HCT116 (cell line): ENCODE results near the gene PSMD3. TPM values are rescaled to one million over a fixed set of nuclear protein-coding genes. Genes with fewer than 3 reads are reported as not detected.

Experiments used
- ATAC-seq: fragments of 200-7000 bp; cut with Tn5 transposase; 2 replicates; pipeline ENCODE4 v1.9.1; 2020; ENCODE audit warnings: mild to moderate bottlenecking, moderate library complexity
- BruUV-seq: library from RNA; stranded (reverse); fragments of 400-500 nt; replicated peaks from 2 replicates; lab custom pipeline; 2021; lab: Mats Ljungman, UMichigan
- CTCF ChIA-PET: fragments of 300-600 bp; sonication (Branson Sonifier 250); formaldehyde crosslinking; loops from one replicate; lab custom pipeline; 2021; ENCODE audit warnings: antibody characterized with exemption; lab: Charles Lee
- POLR2A ChIA-PET: fragments of 300-600, 350-600 bp; sonication (Branson Sonifier 250); formaldehyde crosslinking; loops from one replicate; lab custom pipeline; 2021; ENCODE audit warnings: antibody characterized with exemption; lab: Charles Lee
- RAD21 ChIA-PET, 2 experiments: fragments of 300-600 bp; sonication (Branson Sonifier 250); formaldehyde crosslinking; loops; one replicate each; lab custom pipeline; 2023; ENCODE audit warnings: low total read pairs in 2 of 2; ENCODE audit not compliant: uncharacterized antibody in 2 of 2, unreplicated experiment in 2 of 2, low non-redundant PET in 1 of 2; lab: Charles Lee
- DNase-seq: peaks from one replicate; pipeline ENCODE4 v3.0.0-alpha.2; 2010; ENCODE audit warnings: low read depth, low spot score
- H2AFZ ChIP-seq: fragments of 200-600 bp; shearing (Covaris generic), sonication (generic); 2 replicates; pipeline ENCODE4 v1.6.1; 2017; ENCODE audit warnings: low read depth, mixed run types, mixed read lengths, antibody characterized with exemption, low read length; ENCODE audit not compliant: poor library complexity, severe bottlenecking
- H3K27ac ChIP-seq: 2 replicates; pipeline ENCODE4 v1.5.1; 2012; ENCODE audit warnings: low read depth, low read length
- H3K27me3 ChIP-seq: fragments of 200-600 bp; sonication (generic); 2 replicates; pipeline ENCODE4 v1.6.1; 2016; ENCODE audit warnings: mixed run types, low read length, mixed read lengths; ENCODE audit not compliant: insufficient read depth
- H3K36me3 ChIP-seq, 2 experiments: fragments of 200-500 bp in 1 of 2; fragments of 200-600 bp in 1 of 2; sonication (Bioruptor generic) in 1 of 2; sonication (generic) in 1 of 2; 2 replicates each; pipeline versions ENCODE4 v1.5.1 to v1.6.1; 2014 to 2016; ENCODE audit warnings: low read length in 2 of 2, inconsistent platforms in 1 of 2, mixed read lengths in 1 of 2, mixed run types in 1 of 2; ENCODE audit not compliant: insufficient read depth in 2 of 2, control insufficient read depth in 1 of 2
- H3K4me1 ChIP-seq, 2 experiments: fragments of 200-600 bp in 1 of 2; sonication (generic) in 1 of 2; 2 replicates each; pipeline versions ENCODE4 v1.5.1 to v1.6.1; 2012 to 2017; ENCODE audit warnings: low read length in 2 of 2, inconsistent platforms in 1 of 2, mild to moderate bottlenecking in 1 of 2, mixed read lengths in 1 of 2, mixed run types in 1 of 2, moderate library complexity in 1 of 2; ENCODE audit not compliant: insufficient read depth in 2 of 2, control insufficient read depth in 1 of 2
- H3K4me2 ChIP-seq: fragments of 200-600 bp; sonication (generic); 2 replicates; pipeline ENCODE4 v1.6.1; 2017; ENCODE audit warnings: mixed run types, low read length, mixed read lengths
- H3K4me3 ChIP-seq, 2 experiments: fragments of 200-600 bp in 1 of 2; sonication (generic) in 1 of 2; replicated peaks in 1 of 2; 2 replicates each; pipeline ENCODE4 v1.5.1; 2011 to 2016; ENCODE audit warnings: low read length in 2 of 2, control low read depth in 1 of 2, low read depth in 1 of 2, mild to moderate bottlenecking in 1 of 2, mixed read lengths in 1 of 2, mixed run types in 1 of 2
- H3K79me2 ChIP-seq: fragments of 200-600 bp; sonication (generic); 2 replicates; pipeline ENCODE4 v1.6.1; 2017; ENCODE audit warnings: mild to moderate bottlenecking, mixed run types, low read length, moderate library complexity, mixed read lengths; ENCODE audit not compliant: insufficient read depth
- H3K9ac ChIP-seq: fragments of 200-600 bp; sonication (generic); 2 replicates; pipeline ENCODE4 v1.6.1; 2016; ENCODE audit warnings: low read length, mixed read lengths
- H3K9me2 ChIP-seq: fragments of 200-600 bp; sonication (generic), shearing (Covaris generic); 2 replicates; pipeline ENCODE4 v1.6.1; 2017; ENCODE audit warnings: mixed run types, mild to moderate bottlenecking, moderate library complexity; ENCODE audit not compliant: insufficient read depth
- H3K9me3 ChIP-seq, 2 experiments: fragments of 200-500 bp in 1 of 2; fragments of 200-600 bp in 1 of 2; sonication (Bioruptor generic) in 1 of 2; sonication (generic) in 1 of 2; 2 replicates each; pipeline ENCODE4 v1.6.1; 2014 to 2017; ENCODE audit warnings: low read length in 2 of 2, mixed read lengths in 2 of 2, inconsistent platforms in 1 of 2, low read depth in 1 of 2, mild to moderate bottlenecking in 1 of 2, mixed run types in 1 of 2, moderate library complexity in 1 of 2; ENCODE audit not compliant: control insufficient read depth in 1 of 2, insufficient read depth in 1 of 2
- H4K20me1 ChIP-seq: fragments of 200-600 bp; sonication (generic), shearing (Covaris generic); 2 replicates; pipeline ENCODE4 v1.6.1; 2017; ENCODE audit warnings: mixed run types, mild to moderate bottlenecking, moderate library complexity; ENCODE audit not compliant: insufficient read depth
- CEBPB ChIP-seq: IDR thresholded peaks from 2 replicates; pipeline ENCODE4 v1.6.1; 2012; ENCODE audit warnings: low read depth
- EGR1 ChIP-seq: IDR thresholded peaks from 2 replicates; pipeline ENCODE4 v1.6.1; 2012; ENCODE audit warnings: low read depth
- EZH2 ChIP-seq: fragments of 200-600 bp; sonication (generic); IDR thresholded peaks from 2 replicates; pipeline ENCODE4 v1.6.1; 2017; ENCODE audit warnings: antibody characterized with exemption, mixed run types
- POLR2AphosphoS5 ChIP-seq: IDR thresholded peaks from 2 replicates; pipeline ENCODE4 v1.6.1; 2011; ENCODE audit warnings: mild to moderate bottlenecking, low read depth, low read length, moderate library complexity
- SP1 ChIP-seq: IDR thresholded peaks from 2 replicates; pipeline ENCODE4 v1.6.1; 2012; ENCODE audit warnings: low read depth
- SRF ChIP-seq: IDR thresholded peaks from 2 replicates; pipeline ENCODE4 v1.6.1; 2012; ENCODE audit warnings: low read depth
- ZFX ChIP-seq: fragments of 450-650 bp; IDR thresholded peaks from 2 replicates; pipeline ENCODE4 v1.6.1; 2017
- ZNF274 ChIP-seq: fragments of 200-500 bp; sonication (Bioruptor generic); IDR thresholded peaks from 2 replicates; pipeline ENCODE4 v1.6.1; 2014; ENCODE audit warnings: mild to moderate bottlenecking, low read depth, low read length, inconsistent platforms
- intact Hi-C: fragments of 100-400 bp; cut with micrococcal nuclease; formaldehyde crosslinking; loops from 2 replicates; pipeline ENCODE4 v1.10.0; 2022
- total RNA-seq: library from RNA; stranded (reverse); gene quantifications from one replicate; pipeline ENCODE4 v1.2.1, GENCODE V29; 2021; ENCODE audit not compliant: unreplicated experiment
- TF ChIP-seq, protein P1 (sequence below), 3 experiments: fragments of 200-600 bp in 1 of 3; sonication (generic) in 1 of 3; IDR thresholded peaks in 2 of 3; conservative IDR thresholded peaks in 1 of 3; 2 replicates each; pipeline ENCODE4 v1.5.1; 2012 to 2017; ENCODE audit warnings: low read depth in 2 of 3, low read length in 2 of 3, antibody characterized with exemption in 1 of 3, borderline replicate concordance in 1 of 3, control low read depth in 1 of 3, mild to moderate bottlenecking in 1 of 3, mixed read lengths in 1 of 3, mixed run types in 1 of 3, moderate library complexity in 1 of 3; ENCODE audit not compliant: insufficient read depth in 1 of 3
- TF ChIP-seq, protein P2 (sequence below): IDR thresholded peaks from 2 replicates; pipeline ENCODE4 v1.6.1; 2011; ENCODE audit warnings: mild to moderate bottlenecking, low read length, moderate library complexity; ENCODE audit not compliant: insufficient replicate concordance; ENCODE audit errors: extremely low read depth

Gene PSMD3
- total RNA-seq, 1 experiment from 2014 or later, result 152 TPM

DNA sequence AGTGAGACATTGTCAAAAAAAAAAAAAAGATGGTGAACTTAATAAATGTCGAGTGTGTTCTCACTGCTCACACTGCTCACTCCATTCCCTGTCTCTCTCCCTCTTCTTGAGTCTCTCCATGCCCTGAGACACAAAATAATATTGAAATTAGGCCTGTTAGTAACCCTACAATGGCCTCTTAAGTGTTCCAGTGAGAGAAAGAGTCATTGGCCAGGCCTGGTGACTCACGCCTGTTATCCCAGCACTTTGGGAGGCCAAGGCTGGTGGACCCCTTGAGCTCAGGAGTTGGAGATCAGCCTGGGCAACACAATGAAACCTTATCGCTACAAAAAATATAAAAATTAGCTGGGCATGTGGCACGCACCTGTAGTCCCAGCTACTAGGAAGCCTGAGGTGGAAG is 18.5 kb downstream of the PSMD3 start:
- Histone ChIP-seq H3K4me2 (no peak overlapping the region), H3K27ac (no peak overlapping the region), H3K36me3 (peaks cover 19 to 24% of the 10 kb centered on the region in 2 experiments), H3K9me3 (no peaks in the 10 kb centered on the region), H3K9ac (no peak overlapping the region), H3K79me2 (no peaks in the 10 kb centered on the region), H3K4me1 (no peaks in the 10 kb centered on the region), H3K4me3 (no peak overlapping the region)
- no peak for ATAC-seq
- no TSS peak for BruUV-seq
- no peak for TF ChIP-seq SP1
- no peak for TF ChIP-seq ZFX
- TF ChIP-seq SRF, result no peak
- TF ChIP-seq EZH2, result no peak
- TF ChIP-seq EGR1, result no peak
- TF ChIP-seq ZNF274, result no peak
- TF ChIP-seq, protein P1, sequence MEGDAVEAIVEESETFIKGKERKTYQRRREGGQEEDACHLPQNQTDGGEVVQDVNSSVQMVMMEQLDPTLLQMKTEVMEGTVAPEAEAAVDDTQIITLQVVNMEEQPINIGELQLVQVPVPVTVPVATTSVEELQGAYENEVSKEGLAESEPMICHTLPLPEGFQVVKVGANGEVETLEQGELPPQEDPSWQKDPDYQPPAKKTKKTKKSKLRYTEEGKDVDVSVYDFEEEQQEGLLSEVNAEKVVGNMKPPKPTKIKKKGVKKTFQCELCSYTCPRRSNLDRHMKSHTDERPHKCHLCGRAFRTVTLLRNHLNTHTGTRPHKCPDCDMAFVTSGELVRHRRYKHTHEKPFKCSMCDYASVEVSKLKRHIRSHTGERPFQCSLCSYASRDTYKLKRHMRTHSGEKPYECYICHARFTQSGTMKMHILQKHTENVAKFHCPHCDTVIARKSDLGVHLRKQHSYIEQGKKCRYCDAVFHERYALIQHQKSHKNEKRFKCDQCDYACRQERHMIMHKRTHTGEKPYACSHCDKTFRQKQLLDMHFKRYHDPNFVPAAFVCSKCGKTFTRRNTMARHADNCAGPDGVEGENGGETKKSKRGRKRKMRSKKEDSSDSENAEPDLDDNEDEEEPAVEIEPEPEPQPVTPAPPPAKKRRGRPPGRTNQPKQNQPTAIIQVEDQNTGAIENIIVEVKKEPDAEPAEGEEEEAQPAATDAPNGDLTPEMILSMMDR (IDR thresholded peaks at IDR 0.05 in 2 of 3, conservative IDR thresholded peaks at IDR 0.05 in 1 of 3; ENCODE audit: borderline replicate concordance in 1 of 3, insufficient read depth in 1 of 3, low read depth in 2 of 3, low read length in 2 of 3), result no peak
- TF ChIP-seq CEBPB, result no peak
- TF ChIP-seq, protein P2, sequence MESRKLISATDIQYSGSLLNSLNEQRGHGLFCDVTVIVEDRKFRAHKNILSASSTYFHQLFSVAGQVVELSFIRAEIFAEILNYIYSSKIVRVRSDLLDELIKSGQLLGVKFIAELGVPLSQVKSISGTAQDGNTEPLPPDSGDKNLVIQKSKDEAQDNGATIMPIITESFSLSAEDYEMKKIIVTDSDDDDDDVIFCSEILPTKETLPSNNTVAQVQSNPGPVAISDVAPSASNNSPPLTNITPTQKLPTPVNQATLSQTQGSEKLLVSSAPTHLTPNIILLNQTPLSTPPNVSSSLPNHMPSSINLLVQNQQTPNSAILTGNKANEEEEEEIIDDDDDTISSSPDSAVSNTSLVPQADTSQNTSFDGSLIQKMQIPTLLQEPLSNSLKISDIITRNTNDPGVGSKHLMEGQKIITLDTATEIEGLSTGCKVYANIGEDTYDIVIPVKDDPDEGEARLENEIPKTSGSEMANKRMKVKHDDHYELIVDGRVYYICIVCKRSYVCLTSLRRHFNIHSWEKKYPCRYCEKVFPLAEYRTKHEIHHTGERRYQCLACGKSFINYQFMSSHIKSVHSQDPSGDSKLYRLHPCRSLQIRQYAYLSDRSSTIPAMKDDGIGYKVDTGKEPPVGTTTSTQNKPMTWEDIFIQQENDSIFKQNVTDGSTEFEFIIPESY, result no peak
- TF ChIP-seq POLR2AphosphoS5, result no peak
- TF ChIP-seq, all 23 proteins: peak for 0
- ChIA-PET RAD21 (interaction anchor here in 1 of 2 experiments (0.6 kb wide), 1 partner anchor 68 kb away, joined by 4 read pairs; no protein-coding TSS in a partner anchor), POLR2A (interaction anchor here (0.8 kb wide), 1 partner anchor 116 kb away, joined by 3 read pairs; no protein-coding TSS in a partner anchor), CTCF (no interaction called here)
- intact Hi-C loops, result no loop called here
- Histone ChIP-seq H2AFZ (no peak overlapping the region), H3K27me3 (no peaks in the 10 kb centered on the region), H3K9me2 (no peaks in the 10 kb centered on the region), H4K20me1 (no peaks in the 10 kb centered on the region)
- no peak for DNase-seq
